ENCODE measurements around the gene PLPP3. TPM values are rescaled to one million over a fixed set of nuclear protein-coding genes. Genes with fewer than 3 reads are reported as not detected.

PLPP3 gene
- total and polyA plus RNA-seq, 12 donors: 11.7 to 156 (median 96.1) TPM

DNA sequence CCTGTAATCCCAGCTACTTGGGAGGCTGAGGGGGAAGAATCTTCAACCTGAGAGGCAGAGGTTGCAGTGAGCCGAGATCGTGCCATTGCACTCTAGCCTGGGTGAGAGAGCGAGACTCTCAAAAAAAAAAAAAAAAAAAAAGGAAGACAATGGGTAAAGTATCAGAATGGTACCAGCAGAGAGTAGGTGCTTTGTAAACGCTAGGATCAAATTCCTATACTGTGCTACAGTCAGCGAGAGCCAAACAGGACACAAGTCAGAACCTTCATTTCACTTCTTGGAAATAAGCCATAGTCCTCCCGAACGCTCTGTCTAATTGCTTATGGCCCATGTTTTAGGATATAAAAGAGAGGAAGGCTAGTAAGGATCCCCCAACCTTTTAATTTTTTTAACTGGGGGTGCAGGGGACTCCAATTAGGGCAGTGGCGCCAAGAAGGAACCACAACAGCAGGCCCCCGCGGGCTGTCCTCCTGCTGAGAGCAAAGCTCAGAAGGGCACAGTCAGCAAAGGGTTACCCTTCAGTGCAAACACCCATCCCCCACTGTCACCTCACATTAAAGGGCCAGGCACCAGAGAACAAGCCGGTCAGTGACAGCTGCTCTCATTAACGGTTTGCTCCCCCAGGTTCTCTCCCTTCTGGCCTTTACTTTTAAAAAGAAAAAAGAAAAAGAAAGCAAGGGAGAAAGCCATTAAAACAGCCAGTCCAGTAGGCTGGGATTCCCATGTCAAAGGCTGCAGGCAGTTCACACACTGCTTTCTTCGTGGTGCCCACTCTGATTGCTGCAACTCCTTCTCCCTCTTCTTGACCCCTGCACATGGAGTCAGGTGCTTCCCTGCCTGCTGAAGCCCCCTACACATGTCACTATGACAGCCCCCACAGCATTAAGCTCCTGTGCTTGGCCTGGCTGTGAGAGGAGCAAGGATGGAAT lies 69.4 kb downstream of the PLPP3 start:
- Histone ChIP-seq H3K4me1 (replicated peaks in 1 of 2) (peaks cover 25 to 45% of the 10 kb centered on the region in 2 donors), H3K27ac (peak overlapping the region in 2 of 5 donors; percentile 24 to 31), H3K4me3 (no peak overlapping the region), H3K9me3 (replicated peaks in 1 of 3) (no peaks in the 10 kb centered on the region), H3K27me3 (no peaks in the 10 kb centered on the region), H3K36me3 (replicated peaks in 1 of 2) (peaks cover 0 to 22% of the 10 kb centered on the region in 2 donors)
- DNase-seq: no peak
- TF ChIP-seq, protein P1, sequence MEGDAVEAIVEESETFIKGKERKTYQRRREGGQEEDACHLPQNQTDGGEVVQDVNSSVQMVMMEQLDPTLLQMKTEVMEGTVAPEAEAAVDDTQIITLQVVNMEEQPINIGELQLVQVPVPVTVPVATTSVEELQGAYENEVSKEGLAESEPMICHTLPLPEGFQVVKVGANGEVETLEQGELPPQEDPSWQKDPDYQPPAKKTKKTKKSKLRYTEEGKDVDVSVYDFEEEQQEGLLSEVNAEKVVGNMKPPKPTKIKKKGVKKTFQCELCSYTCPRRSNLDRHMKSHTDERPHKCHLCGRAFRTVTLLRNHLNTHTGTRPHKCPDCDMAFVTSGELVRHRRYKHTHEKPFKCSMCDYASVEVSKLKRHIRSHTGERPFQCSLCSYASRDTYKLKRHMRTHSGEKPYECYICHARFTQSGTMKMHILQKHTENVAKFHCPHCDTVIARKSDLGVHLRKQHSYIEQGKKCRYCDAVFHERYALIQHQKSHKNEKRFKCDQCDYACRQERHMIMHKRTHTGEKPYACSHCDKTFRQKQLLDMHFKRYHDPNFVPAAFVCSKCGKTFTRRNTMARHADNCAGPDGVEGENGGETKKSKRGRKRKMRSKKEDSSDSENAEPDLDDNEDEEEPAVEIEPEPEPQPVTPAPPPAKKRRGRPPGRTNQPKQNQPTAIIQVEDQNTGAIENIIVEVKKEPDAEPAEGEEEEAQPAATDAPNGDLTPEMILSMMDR (IDR thresholded peaks at IDR 0.05): no peak
- intact Hi-C loops (cut with DNase I): no loop called here
- WGBS, 4 donors: 73 to 81% (median 75%) methylated on average over 13 of the region's 13 CpGs

DNA sequence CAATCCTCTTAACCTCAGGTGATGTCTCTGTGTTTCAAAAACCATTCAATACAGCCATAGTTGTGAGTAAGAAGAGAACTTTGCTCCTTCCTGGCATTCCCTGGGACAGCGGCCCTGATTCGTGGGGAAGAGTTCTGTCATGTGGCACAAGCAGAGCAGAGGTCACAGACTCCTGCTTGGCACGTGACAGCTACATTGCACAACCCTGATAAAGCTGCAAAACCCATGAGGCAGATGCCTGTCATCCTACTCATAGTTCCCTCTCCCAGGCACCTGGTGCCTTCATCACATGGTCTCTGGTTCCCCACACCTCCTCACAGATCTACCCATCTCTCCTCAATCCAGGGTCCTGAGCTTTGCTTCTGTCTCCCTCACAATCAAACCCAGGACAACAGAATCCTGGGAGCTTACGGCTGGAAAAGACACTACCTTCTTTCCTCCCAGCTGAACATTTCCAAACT lies 70.8 kb downstream of the PLPP3 start:
- DNase-seq: peak; percentile 69 to 89 (median 83)
- intact Hi-C loops (cut with DNase I): no loop called here
- H3K4me3 ChIP-seq: no peak overlapping the region
- 39 to 42% (median 42%) methylated on average over 4 of the region's 4 CpGs for WGBS, 4 donors
- no peak for TF ChIP-seq POLR2A (IDR thresholded peaks at IDR 0.05)
- TF ChIP-seq, protein P1 (IDR thresholded peaks at IDR 0.05): no peak
- H3K9me3 ChIP-seq (replicated peaks in 1 of 3): no peaks in the 10 kb centered on the region
- peaks cover 25 to 45% of the 10 kb centered on the region in 2 donors for H3K4me1 ChIP-seq (replicated peaks in 1 of 2)
- no peaks in the 10 kb centered on the region for H3K27me3 ChIP-seq
- peak overlapping the region in 4 of 5 donors; percentile 9 to 52 (median 37) for H3K27ac ChIP-seq
- peaks cover 0 to 22% of the 10 kb centered on the region in 2 donors for H3K36me3 ChIP-seq (replicated peaks in 1 of 2)

DNA sequence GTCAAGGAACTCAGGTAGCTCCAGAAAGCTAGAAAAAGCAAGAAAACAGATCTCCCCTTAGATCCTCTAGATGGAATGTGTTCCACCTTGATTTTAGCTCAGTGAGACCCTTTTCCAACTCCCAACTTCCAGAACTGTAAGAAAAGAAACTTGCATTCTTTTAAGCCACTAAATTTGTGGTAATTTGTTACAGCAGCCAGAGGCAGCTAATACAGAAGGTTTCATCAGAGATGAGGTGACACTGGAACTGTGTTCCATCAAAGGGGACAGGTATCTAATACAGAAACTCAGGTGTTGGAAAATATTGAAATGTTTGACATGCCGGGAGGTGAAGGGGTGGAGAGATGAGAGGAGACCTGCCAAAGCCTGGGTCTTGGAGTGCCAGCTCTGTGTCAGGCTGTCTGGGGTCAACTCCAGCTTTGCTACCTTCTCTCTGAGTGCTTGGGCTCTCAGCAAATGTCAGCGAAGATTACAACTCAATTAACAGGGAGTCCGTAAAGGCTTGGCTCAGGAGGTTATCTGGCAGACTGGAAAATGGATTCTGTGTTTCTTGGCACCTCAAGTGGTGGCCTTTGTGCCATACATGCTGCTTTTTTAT lies 71.3 kb downstream of the PLPP3 start:
- no peak for TF ChIP-seq POLR2A (IDR thresholded peaks at IDR 0.05)
- TF ChIP-seq, protein P1 (IDR thresholded peaks at IDR 0.05): no peak
- WGBS, 4 donors: 86 to 93% (median 88%) methylated on average over 3 of the region's 3 CpGs
- no peaks in the 10 kb centered on the region for H3K9me3 ChIP-seq (replicated peaks in 1 of 3)
- DNase-seq: no peak
- H3K4me3 ChIP-seq: no peak overlapping the region
- H3K27me3 ChIP-seq: no peaks in the 10 kb centered on the region
- peak overlapping the region in 2 of 5 donors; percentile 35 to 52 for H3K27ac ChIP-seq
- peaks cover 28 to 48% of the 10 kb centered on the region in 2 donors for H3K4me1 ChIP-seq (replicated peaks in 1 of 2)
- intact Hi-C loops (cut with DNase I): no loop called here
- peaks cover 0 to 22% of the 10 kb centered on the region in 2 donors for H3K36me3 ChIP-seq (replicated peaks in 1 of 2)

DNA sequence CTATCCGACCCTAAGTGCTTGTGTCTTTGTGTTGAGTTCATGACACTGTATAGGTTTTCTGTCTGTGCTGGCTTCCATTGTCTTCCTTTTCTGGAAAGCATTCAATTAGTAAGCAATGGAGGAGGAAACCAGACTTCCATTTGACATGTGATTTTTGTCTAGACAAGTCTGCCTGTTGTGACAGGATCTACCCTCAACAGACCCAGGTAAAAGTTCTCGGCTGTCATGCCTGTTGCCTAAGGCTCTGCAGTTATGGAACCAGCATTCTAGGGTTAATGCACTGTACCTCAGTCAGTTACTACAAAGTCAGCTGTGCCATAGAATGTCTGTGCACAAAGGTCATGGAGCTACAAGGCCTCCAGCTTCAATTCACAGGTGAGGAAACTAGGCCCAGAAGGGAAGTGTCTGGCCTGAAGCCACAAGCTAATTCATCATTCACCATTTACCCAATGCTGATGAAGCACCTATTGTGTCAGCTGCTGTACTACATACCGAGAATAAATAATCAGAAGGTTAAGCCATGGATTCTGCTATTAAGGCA lies 72.3 kb downstream of the PLPP3 start:
- no peak overlapping the region for H3K4me3 ChIP-seq
- peak overlapping the region in 3 of 5 donors; percentile 60 to 74 (median 72) for H3K27ac ChIP-seq
- TF ChIP-seq, protein P1 (IDR thresholded peaks at IDR 0.05): no peak
- no peak for TF ChIP-seq POLR2A (IDR thresholded peaks at IDR 0.05)
- H3K27me3 ChIP-seq: no peaks in the 10 kb centered on the region
- intact Hi-C loops (cut with DNase I): no loop called here
- no peaks in the 10 kb centered on the region for H3K9me3 ChIP-seq (replicated peaks in 1 of 3)
- H3K36me3 ChIP-seq (replicated peaks in 1 of 2): peaks cover 0 to 18% of the 10 kb centered on the region in 2 donors
- no peak for DNase-seq
- WGBS, 4 donors: 79 to 91% (median 82%) methylated on average over 2 to 3 of the region's 3 CpGs
- H3K4me1 ChIP-seq (replicated peaks in 1 of 2): peaks cover 38 to 58% of the 10 kb centered on the region in 2 donors

Measured in adrenal gland (tissue), 12 donors.